ENCODE results near the gene KIRREL3. TPM values are rescaled to one million over a fixed set of nuclear protein-coding genes. Genes with fewer than 3 reads are reported as not detected.

KIRREL3 gene
- polyA plus RNA-seq, 1 of the 3 experiments (the other 2 are of a cell fraction), result 3.7 TPM

DNA sequence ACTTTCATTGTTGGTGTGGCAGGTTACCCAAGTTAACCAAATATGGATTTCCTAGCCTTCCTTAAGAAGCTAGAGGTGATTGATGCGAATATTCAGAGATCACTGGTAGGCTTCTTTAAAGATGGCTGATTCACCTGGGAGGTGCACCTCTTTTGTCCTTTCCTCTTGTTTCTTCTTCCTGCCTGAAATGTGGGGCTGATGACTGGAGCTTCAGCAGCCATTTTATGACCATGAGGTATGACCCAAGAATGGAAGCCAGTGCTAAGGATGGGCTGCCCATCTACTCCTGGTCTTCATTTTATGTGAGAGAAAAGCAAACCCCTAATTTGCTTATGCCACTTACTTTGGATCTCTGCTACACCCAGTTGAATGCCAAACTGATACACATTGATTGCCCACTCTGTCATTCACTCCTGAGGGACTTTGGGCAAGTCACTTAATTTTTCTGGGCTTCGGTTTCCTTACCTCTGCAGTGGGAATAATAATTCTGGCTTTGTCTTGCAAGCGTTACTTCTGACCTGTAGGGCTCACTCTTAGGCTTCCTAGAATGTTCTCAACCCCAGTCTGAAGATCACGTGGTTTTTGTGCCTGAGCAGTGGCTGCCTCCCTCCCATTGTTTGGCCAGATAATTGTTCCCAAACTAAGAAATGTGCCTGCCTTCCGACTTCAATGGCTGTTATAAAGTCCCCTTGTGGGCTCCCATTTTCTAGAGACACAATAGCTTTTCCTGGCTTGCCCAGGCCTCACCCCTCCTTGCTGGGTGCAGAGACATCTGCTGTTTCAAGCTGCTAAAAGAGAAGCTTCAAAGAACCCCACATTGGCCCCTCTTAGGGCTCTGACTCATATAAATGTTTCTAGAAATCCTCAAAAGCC, 402.0 kb downstream of the KIRREL3 start (continued):
- TF ChIP-seq, protein P1, sequence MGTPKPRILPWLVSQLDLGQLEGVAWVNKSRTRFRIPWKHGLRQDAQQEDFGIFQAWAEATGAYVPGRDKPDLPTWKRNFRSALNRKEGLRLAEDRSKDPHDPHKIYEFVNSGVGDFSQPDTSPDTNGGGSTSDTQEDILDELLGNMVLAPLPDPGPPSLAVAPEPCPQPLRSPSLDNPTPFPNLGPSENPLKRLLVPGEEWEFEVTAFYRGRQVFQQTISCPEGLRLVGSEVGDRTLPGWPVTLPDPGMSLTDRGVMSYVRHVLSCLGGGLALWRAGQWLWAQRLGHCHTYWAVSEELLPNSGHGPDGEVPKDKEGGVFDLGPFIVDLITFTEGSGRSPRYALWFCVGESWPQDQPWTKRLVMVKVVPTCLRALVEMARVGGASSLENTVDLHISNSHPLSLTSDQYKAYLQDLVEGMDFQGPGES (IDR thresholded peaks at IDR 0.05; ENCODE audit: low read depth, low read length), result no peak
- no peak for TF ChIP-seq TEAD4 (IDR thresholded peaks at IDR 0.05; ENCODE audit: borderline replicate concordance, insufficient read depth)

DNA sequence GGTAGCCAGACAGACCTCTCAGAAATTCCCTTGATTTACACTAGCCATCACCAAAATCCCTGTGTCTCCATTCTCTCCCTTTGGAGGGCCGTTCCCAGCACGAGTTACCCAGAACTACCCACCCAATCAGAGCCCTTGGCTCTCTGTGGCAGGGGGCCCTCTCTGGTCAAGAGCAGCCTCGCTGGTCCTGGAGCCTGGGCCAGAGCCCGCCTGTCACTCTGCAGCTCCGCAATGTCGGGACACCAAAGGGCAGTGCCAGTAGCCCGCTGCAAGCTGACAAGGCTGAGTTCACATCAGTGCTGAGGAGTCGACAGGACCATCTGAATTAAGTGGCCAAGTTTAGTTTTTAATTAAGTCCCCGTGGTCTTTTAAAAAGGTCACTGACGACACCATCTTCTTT, 403.5 kb downstream of the KIRREL3 start:
- Histone ChIP-seq H3K4me2 (no peak overlapping the region), H3K4me1 (ENCODE audit: control insufficient read depth in 1 of 2, insufficient read depth in 2 of 2, low read depth in 1 of 2, low read length in 1 of 2) (peaks cover 0 to 7% of the 10 kb centered on the region in 2 experiments; a peak in 1 of 4 replicates), H3K9ac (no peak overlapping the region), H3K27me3 (ENCODE audit: insufficient read depth) (no peaks in the 10 kb centered on the region), H3K9me3 (no peaks in the 10 kb centered on the region), H3K36me3 (replicated peaks in 1 of 2; ENCODE audit: control insufficient read depth in 1 of 2, insufficient read depth in 2 of 2, low read length in 1 of 2) (no peaks in the 10 kb centered on the region), H3F3A (replicated peaks; ENCODE audit: insufficient read depth) (no peaks in the 10 kb centered on the region), H3K9me2 (no peaks in the 10 kb centered on the region), H2AFZ (ENCODE audit: low read depth) (no peak overlapping the region), H3K79me2 (ENCODE audit: insufficient read depth) (no peaks in the 10 kb centered on the region), H3K27ac (ENCODE audit: low read depth in 2 of 2, low read length in 1 of 2) (no peak overlapping the region), H4K20me1 (ENCODE audit: insufficient read depth) (no peaks in the 10 kb centered on the region), H3K4me3 (ENCODE audit: low read depth in 2 of 2, low read length in 1 of 2) (no peak overlapping the region)
- ChIA-PET CTCF (interaction anchor here (1.1 to 2.0 kb wide), 3 partner anchors 10 to 116 kb away, joined by 3 to 12 read pairs (median 8); no protein-coding TSS in a partner anchor), POLR2A (no interaction called here)
- TF ChIP-seq, protein P2, sequence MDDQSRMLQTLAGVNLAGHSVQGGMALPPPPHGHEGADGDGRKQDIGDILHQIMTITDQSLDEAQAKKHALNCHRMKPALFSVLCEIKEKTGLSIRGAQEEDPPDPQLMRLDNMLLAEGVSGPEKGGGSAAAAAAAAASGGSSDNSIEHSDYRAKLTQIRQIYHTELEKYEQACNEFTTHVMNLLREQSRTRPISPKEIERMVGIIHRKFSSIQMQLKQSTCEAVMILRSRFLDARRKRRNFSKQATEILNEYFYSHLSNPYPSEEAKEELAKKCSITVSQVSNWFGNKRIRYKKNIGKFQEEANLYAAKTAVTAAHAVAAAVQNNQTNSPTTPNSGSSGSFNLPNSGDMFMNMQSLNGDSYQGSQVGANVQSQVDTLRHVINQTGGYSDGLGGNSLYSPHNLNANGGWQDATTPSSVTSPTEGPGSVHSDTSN (IDR thresholded peaks at IDR 0.05), result no peak
- TF ChIP-seq YY1 (IDR thresholded peaks at IDR 0.05; ENCODE audit: low read depth) (no peak), SMC3 (IDR thresholded peaks at IDR 0.05; ENCODE audit: low read depth, low read length) (no peak), TAF1 (IDR thresholded peaks at IDR 0.05; ENCODE audit: borderline replicate concordance, low read depth, low read length) (no peak), ELF1 (IDR thresholded peaks at IDR 0.05) (no peak), RCOR1 (IDR thresholded peaks at IDR 0.05; ENCODE audit: low read length) (no peak), POLR2AphosphoS5 (IDR thresholded peaks at IDR 0.05; ENCODE audit: low read depth, low read length) (no peak), MEF2A (IDR thresholded peaks at IDR 0.05; ENCODE audit: borderline replicate concordance, low read depth) (no peak), TEAD4 (IDR thresholded peaks at IDR 0.05; ENCODE audit: borderline replicate concordance, insufficient read depth) (no peak)
- no peak for DNase-seq
- whole genome bisulfite sequencing (ENCODE audit: low lambda C conversion rate), result 90% methylated on average over 10 of the region's 10 CpGs

DNA sequence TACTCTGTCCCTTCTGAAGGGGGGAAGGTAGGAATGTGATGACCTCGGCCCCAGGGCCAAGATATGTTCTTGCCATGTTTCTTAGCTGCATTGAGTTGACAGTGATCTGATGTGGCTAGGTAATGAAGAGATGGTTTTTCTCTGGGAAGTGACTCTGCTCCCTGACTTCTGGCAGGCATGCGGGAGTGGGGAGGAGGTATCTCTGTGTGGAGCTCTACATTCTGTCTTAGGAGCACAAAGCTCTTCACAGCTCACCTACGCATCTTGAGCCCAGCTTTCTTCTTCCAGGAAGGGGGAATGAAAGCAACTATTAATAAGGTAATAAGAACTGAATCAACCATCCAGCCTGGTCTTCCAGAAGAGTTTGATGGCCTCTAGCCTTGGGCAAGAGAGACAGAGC, 404.1 kb downstream of the KIRREL3 start:
- no peak overlapping the region for H3K4me3 ChIP-seq (ENCODE audit: low read depth in 2 of 2, low read length in 1 of 2)
- no peaks in the 10 kb centered on the region for H3K27me3 ChIP-seq (ENCODE audit: insufficient read depth)
- no peaks in the 10 kb centered on the region for H3K36me3 ChIP-seq (replicated peaks in 1 of 2; ENCODE audit: control insufficient read depth in 1 of 2, insufficient read depth in 2 of 2, low read length in 1 of 2)
- H3K9me3 ChIP-seq, result no peaks in the 10 kb centered on the region
- 96% methylated on average over 3 of the region's 3 CpGs for WGBS (ENCODE audit: low lambda C conversion rate)
- H3K79me2 ChIP-seq (ENCODE audit: insufficient read depth), result no peaks in the 10 kb centered on the region
- TF ChIP-seq RXRA (IDR thresholded peaks at IDR 0.05; ENCODE audit: borderline replicate concordance, low read depth), result no peak
- TF ChIP-seq EZH2phosphoT487 (IDR thresholded peaks at IDR 0.05; ENCODE audit: borderline replicate concordance, low read depth), result no peak
- TF ChIP-seq RCOR1 (IDR thresholded peaks at IDR 0.05; ENCODE audit: low read length), result no peak
- TF ChIP-seq TAF1 (IDR thresholded peaks at IDR 0.05; ENCODE audit: borderline replicate concordance, low read depth, low read length), result no peak
- TF ChIP-seq GABPA (IDR thresholded peaks at IDR 0.05; ENCODE audit: low read depth), result no peak
- ChIA-PET CTCF (interaction anchor here (1.1 kb wide), 2 partner anchors 11 to 115 kb away, joined by 3 to 8 read pairs; no protein-coding TSS in a partner anchor), POLR2A (no interaction called here)
- H3F3A ChIP-seq (replicated peaks; ENCODE audit: insufficient read depth), result no peaks in the 10 kb centered on the region
- H2AFZ ChIP-seq (ENCODE audit: low read depth), result no peak overlapping the region
- H3K27ac ChIP-seq (ENCODE audit: low read depth in 2 of 2, low read length in 1 of 2), result no peak overlapping the region
- H3K4me2 ChIP-seq, result no peak overlapping the region
- DNase-seq, result no peak
- H3K4me1 ChIP-seq (ENCODE audit: control insufficient read depth in 1 of 2, insufficient read depth in 2 of 2, low read depth in 1 of 2, low read length in 1 of 2), result peaks cover 0 to 7% of the 10 kb centered on the region in 2 experiments; a peak in 1 of 4 replicates
- no peaks in the 10 kb centered on the region for H4K20me1 ChIP-seq (ENCODE audit: insufficient read depth)
- no peak overlapping the region for H3K9ac ChIP-seq
- no peaks in the 10 kb centered on the region for H3K9me2 ChIP-seq

Data from SK-N-SH (cell line).